Activated gamma-delta T cell treated with anti-CD3 and anti-CD28 coated beads, Interleukin-2, amount 50 U/mL, for 16 hours (primary cell): Measurements from ENCODE around the gene CLDN22.

ENCODE experiments used
- DNase-seq: peaks from one replicate; pipeline ENCODE4 v3.0.0-alpha.2; 2020; ENCODE audit warnings: low read depth

CLDN22 gene

GRCh38 chr4:183321516-183321915, 1.4 kb upstream of the CLDN22 start:
- DNase-seq: no peak

- DNase-seq: no peak
Observed at GRCh38 chr4:183321079-183321478, 1.0 kb upstream of the CLDN22 start.

- no peak for DNase-seq
Observed at GRCh38 chr4:183318656-183319055, 1.4 kb downstream of the CLDN22 start.

- DNase-seq: no peak
Observed at GRCh38 chr4:183314806-183315205, 5.3 kb downstream of the CLDN22 start.

- DNase-seq: no peak
Observed at GRCh38 chr4:183314336-183314735, 5.7 kb downstream of the CLDN22 start.

- DNase-seq: no peak
Observed at GRCh38 chr4:183312841-183313240, 7.2 kb downstream of the CLDN22 start.

GRCh38 chr4:183306811-183307210, 13.3 kb downstream of the CLDN22 start:
- DNase-seq: no peak

GRCh38 chr4:183304538-183304937, 15.5 kb downstream of the CLDN22 start:
- DNase-seq: no peak

- DNase-seq: no peak
Observed at GRCh38 chr4:183304067-183304466, 16.0 kb downstream of the CLDN22 start.

- no peak for DNase-seq
Observed at GRCh38 chr4:183303301-183303700, 16.8 kb downstream of the CLDN22 start.

GRCh38 chr4:183300655-183301054, 19.4 kb downstream of the CLDN22 start:
- no peak for DNase-seq

- DNase-seq: no peak
Observed at GRCh38 chr4:183300070-183300469, 20.0 kb downstream of the CLDN22 start.

- no peak for DNase-seq
Observed at GRCh38 chr4:183299464-183299863, 20.6 kb downstream of the CLDN22 start.

GRCh38 chr4:183297675-183298074, 22.4 kb downstream of the CLDN22 start:
- no peak for DNase-seq

GRCh38 chr4:183295711-183296110, 24.4 kb downstream of the CLDN22 start:
- no peak for DNase-seq

- no peak for DNase-seq
Observed at GRCh38 chr4:183291070-183291469, 29.0 kb downstream of the CLDN22 start.

GRCh38 chr4:183289688-183290087, 30.4 kb downstream of the CLDN22 start:
- no peak for DNase-seq

GRCh38 chr4:183288955-183289354, 31.1 kb downstream of the CLDN22 start:
- no peak for DNase-seq

- no peak for DNase-seq
Observed at GRCh38 chr4:183287677-183288076, 32.4 kb downstream of the CLDN22 start.

- DNase-seq: no peak
Observed at GRCh38 chr4:183287309-183287659, 32.8 kb downstream of the CLDN22 start.

GRCh38 chr4:183286590-183287308, 33.3 kb downstream of the CLDN22 start:
- no peak for DNase-seq

GRCh38 chr4:183285886-183286285, 34.2 kb downstream of the CLDN22 start:
- DNase-seq: no peak

GRCh38 chr4:183284965-183285364, 35.1 kb downstream of the CLDN22 start:
- DNase-seq: no peak

GRCh38 chr4:183284258-183284785, 35.8 kb downstream of the CLDN22 start:
- DNase-seq: no peak
